ENCODE results near the gene TUBA1A.

DNA sequence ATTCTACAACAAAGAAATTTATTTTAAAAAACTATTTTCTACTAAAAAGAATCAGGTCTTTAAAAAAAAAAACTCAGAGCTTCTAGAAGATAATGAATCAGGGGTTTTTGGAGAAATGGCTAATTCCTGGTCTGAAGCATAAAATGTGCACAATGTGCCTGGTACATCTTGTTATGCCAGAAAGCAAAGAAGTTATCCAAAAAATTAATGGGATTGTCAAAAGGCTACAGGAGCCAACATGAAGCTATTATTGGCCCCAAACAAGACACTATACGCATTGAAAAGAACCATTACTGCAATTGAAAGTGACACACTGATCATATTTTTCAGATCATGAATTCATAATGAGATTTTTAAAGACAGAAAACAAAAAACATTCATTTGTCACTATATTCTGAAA, 19.3 kb upstream of the TUBA1A start:
- TF ChIP-seq TCF7L2 (IDR thresholded peaks at IDR 0.05; ENCODE audit: borderline replicate concordance, low read depth, low read length) = no peak
- TF ChIP-seq, protein P1, sequence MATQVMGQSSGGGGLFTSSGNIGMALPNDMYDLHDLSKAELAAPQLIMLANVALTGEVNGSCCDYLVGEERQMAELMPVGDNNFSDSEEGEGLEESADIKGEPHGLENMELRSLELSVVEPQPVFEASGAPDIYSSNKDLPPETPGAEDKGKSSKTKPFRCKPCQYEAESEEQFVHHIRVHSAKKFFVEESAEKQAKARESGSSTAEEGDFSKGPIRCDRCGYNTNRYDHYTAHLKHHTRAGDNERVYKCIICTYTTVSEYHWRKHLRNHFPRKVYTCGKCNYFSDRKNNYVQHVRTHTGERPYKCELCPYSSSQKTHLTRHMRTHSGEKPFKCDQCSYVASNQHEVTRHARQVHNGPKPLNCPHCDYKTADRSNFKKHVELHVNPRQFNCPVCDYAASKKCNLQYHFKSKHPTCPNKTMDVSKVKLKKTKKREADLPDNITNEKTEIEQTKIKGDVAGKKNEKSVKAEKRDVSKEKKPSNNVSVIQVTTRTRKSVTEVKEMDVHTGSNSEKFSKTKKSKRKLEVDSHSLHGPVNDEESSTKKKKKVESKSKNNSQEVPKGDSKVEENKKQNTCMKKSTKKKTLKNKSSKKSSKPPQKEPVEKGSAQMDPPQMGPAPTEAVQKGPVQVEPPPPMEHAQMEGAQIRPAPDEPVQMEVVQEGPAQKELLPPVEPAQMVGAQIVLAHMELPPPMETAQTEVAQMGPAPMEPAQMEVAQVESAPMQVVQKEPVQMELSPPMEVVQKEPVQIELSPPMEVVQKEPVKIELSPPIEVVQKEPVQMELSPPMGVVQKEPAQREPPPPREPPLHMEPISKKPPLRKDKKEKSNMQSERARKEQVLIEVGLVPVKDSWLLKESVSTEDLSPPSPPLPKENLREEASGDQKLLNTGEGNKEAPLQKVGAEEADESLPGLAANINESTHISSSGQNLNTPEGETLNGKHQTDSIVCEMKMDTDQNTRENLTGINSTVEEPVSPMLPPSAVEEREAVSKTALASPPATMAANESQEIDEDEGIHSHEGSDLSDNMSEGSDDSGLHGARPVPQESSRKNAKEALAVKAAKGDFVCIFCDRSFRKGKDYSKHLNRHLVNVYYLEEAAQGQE (tag by site-specific recombination; IDR thresholded peaks at IDR 0.05) = no peak
- TF ChIP-seq ZNF239 (tag by site-specific recombination; IDR thresholded peaks at IDR 0.05) = no peak
- TF ChIP-seq, protein P2, sequence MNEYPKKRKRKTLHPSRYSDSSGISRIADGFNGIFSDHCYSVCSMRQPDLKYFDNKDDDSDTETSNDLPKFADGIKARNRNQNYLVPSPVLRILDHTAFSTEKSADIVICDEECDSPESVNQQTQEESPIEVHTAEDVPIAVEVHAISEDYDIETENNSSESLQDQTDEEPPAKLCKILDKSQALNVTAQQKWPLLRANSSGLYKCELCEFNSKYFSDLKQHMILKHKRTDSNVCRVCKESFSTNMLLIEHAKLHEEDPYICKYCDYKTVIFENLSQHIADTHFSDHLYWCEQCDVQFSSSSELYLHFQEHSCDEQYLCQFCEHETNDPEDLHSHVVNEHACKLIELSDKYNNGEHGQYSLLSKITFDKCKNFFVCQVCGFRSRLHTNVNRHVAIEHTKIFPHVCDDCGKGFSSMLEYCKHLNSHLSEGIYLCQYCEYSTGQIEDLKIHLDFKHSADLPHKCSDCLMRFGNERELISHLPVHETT (tag by site-specific recombination; IDR thresholded peaks at IDR 0.05) = no peak
- no peak for TF ChIP-seq ZNF202 (tag by site-specific recombination; IDR thresholded peaks at IDR 0.05; ENCODE audit: borderline replicate concordance)
- no peak for TF ChIP-seq PRDM1 (tag by site-specific recombination; IDR thresholded peaks at IDR 0.05)
- TF ChIP-seq, protein P3, sequence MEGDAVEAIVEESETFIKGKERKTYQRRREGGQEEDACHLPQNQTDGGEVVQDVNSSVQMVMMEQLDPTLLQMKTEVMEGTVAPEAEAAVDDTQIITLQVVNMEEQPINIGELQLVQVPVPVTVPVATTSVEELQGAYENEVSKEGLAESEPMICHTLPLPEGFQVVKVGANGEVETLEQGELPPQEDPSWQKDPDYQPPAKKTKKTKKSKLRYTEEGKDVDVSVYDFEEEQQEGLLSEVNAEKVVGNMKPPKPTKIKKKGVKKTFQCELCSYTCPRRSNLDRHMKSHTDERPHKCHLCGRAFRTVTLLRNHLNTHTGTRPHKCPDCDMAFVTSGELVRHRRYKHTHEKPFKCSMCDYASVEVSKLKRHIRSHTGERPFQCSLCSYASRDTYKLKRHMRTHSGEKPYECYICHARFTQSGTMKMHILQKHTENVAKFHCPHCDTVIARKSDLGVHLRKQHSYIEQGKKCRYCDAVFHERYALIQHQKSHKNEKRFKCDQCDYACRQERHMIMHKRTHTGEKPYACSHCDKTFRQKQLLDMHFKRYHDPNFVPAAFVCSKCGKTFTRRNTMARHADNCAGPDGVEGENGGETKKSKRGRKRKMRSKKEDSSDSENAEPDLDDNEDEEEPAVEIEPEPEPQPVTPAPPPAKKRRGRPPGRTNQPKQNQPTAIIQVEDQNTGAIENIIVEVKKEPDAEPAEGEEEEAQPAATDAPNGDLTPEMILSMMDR (tag by site-specific recombination; IDR thresholded peaks at IDR 0.05) = no peak
- TF ChIP-seq KLF16 (tag by site-specific recombination; IDR thresholded peaks at IDR 0.05) = no peak
- TF ChIP-seq, protein P4, sequence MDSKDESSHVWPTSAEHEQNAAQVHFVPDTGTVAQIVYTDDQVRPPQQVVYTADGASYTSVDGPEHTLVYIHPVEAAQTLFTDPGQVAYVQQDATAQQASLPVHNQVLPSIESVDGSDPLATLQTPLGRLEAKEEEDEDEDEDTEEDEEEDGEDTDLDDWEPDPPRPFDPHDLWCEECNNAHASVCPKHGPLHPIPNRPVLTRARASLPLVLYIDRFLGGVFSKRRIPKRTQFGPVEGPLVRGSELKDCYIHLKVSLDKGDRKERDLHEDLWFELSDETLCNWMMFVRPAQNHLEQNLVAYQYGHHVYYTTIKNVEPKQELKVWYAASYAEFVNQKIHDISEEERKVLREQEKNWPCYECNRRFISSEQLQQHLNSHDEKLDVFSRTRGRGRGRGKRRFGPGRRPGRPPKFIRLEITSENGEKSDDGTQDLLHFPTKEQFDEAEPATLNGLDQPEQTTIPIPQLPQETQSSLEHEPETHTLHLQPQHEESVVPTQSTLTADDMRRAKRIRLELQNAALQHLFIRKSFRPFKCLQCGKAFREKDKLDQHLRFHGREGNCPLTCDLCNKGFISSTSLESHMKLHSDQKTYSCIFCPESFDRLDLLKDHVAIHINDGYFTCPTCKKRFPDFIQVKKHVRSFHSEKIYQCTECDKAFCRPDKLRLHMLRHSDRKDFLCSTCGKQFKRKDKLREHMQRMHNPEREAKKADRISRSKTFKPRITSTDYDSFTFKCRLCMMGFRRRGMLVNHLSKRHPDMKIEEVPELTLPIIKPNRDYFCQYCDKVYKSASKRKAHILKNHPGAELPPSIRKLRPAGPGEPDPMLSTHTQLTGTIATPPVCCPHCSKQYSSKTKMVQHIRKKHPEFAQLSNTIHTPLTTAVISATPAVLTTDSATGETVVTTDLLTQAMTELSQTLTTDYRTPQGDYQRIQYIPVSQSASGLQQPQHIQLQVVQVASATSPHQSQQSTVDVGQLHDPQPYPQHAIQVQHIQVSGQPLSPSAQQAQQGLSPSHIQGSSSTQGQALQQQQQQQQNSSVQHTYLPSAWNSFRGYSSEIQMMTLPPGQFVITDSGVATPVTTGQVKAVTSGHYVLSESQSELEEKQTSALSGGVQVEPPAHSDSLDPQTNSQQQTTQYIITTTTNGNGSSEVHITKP (tag by site-specific recombination; IDR thresholded peaks at IDR 0.05) = no peak
- no peak for TF ChIP-seq YY1 (tag by site-specific recombination; IDR thresholded peaks at IDR 0.05)
- TF ChIP-seq ZNF366 (tag by site-specific recombination; conservative IDR thresholded peaks at IDR 0.05) = no peak
- TF ChIP-seq ZNF341 (tag by site-specific recombination; IDR thresholded peaks at IDR 0.05; ENCODE audit: low read depth) = no peak
- TF ChIP-seq ZNF391 (tag by site-specific recombination; IDR thresholded peaks at IDR 0.05; ENCODE audit: borderline replicate concordance, low read depth) = no peak
